Measurements from ENCODE around the gene C9orf153. TPM values are rescaled to one million over a fixed set of nuclear protein-coding genes. Genes with fewer than 3 reads are reported as not detected.

The C9orf153 gene
- total RNA-seq, 4 donors from 2014 or later: 0.17 to 0.87 TPM; not detected in 2

DNA sequence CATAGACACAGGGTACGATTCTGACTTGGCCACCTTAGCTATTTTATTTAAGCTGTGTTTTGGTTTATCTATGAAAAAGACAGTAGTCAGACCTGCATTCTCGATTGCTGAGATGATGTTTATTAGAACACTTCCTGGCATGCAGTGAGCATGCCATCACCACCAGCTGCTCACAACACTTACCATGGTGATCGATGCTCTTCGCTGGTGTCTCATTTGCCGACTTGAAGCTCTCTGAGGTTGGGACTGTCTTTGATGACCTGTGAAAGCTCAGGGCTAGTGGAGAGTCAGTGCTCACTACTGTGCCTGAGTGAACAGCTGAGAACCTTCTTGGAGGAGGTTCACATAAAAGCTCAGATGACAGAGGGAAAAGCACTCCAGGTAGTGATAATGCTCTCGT lies 4.4 kb upstream of the C9orf153 start:
- no peak for DNase-seq
- no peaks in the 10 kb centered on the region for H3K27me3 ChIP-seq
- H3K9me3 ChIP-seq: no peaks in the 10 kb centered on the region
- TF ChIP-seq, protein P1, sequence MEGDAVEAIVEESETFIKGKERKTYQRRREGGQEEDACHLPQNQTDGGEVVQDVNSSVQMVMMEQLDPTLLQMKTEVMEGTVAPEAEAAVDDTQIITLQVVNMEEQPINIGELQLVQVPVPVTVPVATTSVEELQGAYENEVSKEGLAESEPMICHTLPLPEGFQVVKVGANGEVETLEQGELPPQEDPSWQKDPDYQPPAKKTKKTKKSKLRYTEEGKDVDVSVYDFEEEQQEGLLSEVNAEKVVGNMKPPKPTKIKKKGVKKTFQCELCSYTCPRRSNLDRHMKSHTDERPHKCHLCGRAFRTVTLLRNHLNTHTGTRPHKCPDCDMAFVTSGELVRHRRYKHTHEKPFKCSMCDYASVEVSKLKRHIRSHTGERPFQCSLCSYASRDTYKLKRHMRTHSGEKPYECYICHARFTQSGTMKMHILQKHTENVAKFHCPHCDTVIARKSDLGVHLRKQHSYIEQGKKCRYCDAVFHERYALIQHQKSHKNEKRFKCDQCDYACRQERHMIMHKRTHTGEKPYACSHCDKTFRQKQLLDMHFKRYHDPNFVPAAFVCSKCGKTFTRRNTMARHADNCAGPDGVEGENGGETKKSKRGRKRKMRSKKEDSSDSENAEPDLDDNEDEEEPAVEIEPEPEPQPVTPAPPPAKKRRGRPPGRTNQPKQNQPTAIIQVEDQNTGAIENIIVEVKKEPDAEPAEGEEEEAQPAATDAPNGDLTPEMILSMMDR (IDR thresholded peaks at IDR 0.05 in 4 of 5, conservative IDR thresholded peaks at IDR 0.05 in 1 of 5): no peak
- TF ChIP-seq POLR2A (IDR thresholded peaks at IDR 0.05): no peak
- H3K36me3 ChIP-seq: peaks cover 0 to 29% of the 10 kb centered on the region in 2 donors
- no peak overlapping the region for H3K4me3 ChIP-seq
- H3K27ac ChIP-seq: no peak overlapping the region
- ATAC-seq: no peak
- H3K4me1 ChIP-seq: peaks cover 0 to 8% of the 10 kb centered on the region in 2 donors
- intact Hi-C loops (cut with DNase I; ENCODE audit: low total_unique reads) (no loop called here), in situ Hi-C loops (cut with MboI; ENCODE audit: low sequenced_read_pairs in 4 of 4) (no loop called here)

DNA sequence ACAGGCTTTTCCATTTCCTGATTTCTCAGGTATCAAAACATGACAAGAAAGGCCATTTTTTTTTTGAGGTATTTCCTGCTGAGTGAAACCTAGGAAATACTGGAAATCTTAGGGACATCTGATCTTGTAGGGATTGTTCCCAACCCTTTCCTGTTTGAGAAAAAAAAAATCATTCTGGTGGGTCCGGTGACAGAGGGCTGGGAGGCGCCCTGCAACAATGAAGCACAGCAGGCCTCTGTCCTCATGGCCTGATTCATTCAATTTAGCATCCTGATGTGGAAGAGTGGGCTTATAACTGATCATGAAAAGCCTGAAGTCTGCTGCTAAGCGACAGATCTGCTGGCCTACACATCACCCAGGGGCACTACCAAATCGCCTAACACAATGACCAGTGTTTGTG lies 3.0 kb upstream of the C9orf153 start:
- no peak for TF ChIP-seq POLR2A (IDR thresholded peaks at IDR 0.05)
- TF ChIP-seq, protein P1 (IDR thresholded peaks at IDR 0.05 in 4 of 5, conservative IDR thresholded peaks at IDR 0.05 in 1 of 5): no peak
- Histone ChIP-seq H3K4me1 (peaks cover 0 to 8% of the 10 kb centered on the region in 2 donors), H3K4me3 (no peak overlapping the region), H3K9me3 (no peaks in the 10 kb centered on the region), H3K36me3 (peaks cover 0 to 29% of the 10 kb centered on the region in 2 donors), H3K27ac (no peak overlapping the region), H3K27me3 (no peaks in the 10 kb centered on the region)
- no peak for ATAC-seq
- intact Hi-C loops (cut with DNase I; ENCODE audit: low total_unique reads): no loop called here
- in situ Hi-C loops (cut with MboI; ENCODE audit: low sequenced_read_pairs in 4 of 4): no loop called here
- DNase-seq: no peak

DNA sequence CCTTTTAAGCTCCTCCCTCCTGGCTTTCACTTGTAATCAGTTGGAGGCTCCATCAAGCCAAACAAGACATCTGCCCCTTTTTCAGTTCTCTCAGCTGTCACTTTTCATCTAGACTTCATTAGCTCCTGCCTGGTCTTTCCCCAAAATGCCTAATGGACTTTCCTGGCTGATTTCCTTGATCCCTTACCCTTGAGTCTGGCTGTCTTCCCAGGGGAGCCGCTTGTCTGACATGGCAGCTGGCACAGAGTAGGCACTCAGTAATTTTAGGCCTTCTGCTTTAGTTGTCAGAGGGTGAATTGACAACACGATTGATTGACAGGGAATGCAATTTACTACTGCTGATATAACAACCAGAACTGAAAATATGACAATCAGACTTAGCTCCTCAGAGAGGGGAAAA lies 2.1 kb downstream of the C9orf153 start:
- peaks cover 0 to 5% of the 10 kb centered on the region in 2 donors for H3K36me3 ChIP-seq
- ATAC-seq (no peak), DNase-seq (no peak)
- intact Hi-C loops (cut with DNase I; ENCODE audit: low total_unique reads): no loop called here
- no peaks in the 10 kb centered on the region for H3K27me3 ChIP-seq
- no peaks in the 10 kb centered on the region for H3K4me1 ChIP-seq
- in situ Hi-C loops (cut with MboI; ENCODE audit: low sequenced_read_pairs in 4 of 4): no loop called here
- no peak for TF ChIP-seq POLR2A (IDR thresholded peaks at IDR 0.05)
- TF ChIP-seq, protein P1 (IDR thresholded peaks at IDR 0.05 in 4 of 5, conservative IDR thresholded peaks at IDR 0.05 in 1 of 5): no peak
- H3K27ac ChIP-seq: no peak overlapping the region
- H3K9me3 ChIP-seq: no peaks in the 10 kb centered on the region
- H3K4me3 ChIP-seq: no peak overlapping the region

DNA sequence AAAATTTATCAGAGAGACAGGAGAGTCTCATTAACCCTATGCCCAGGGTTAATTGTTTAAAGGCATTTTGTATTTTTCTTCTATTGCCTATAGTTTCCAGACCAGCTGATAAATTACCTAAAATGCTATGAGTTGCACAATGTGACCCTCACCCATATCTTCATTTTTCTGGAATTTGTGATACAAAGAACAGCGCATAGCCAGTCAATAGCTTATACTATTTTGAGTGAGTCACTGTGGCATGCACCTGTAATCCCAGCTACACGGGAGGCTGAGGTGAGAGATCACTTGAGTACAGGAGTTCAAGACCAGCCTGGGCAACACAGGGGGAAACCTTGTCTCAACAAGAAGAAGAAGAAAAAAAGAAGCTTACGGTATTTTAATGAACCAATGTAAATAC lies 2.8 kb downstream of the C9orf153 start:
- Histone ChIP-seq H3K4me3 (no peak overlapping the region), H3K27ac (no peak overlapping the region), H3K27me3 (no peaks in the 10 kb centered on the region), H3K9me3 (no peaks in the 10 kb centered on the region), H3K4me1 (no peaks in the 10 kb centered on the region), H3K36me3 (no peaks in the 10 kb centered on the region)
- intact Hi-C loops (cut with DNase I; ENCODE audit: low total_unique reads) (no loop called here), in situ Hi-C loops (cut with MboI; ENCODE audit: low sequenced_read_pairs in 4 of 4) (no loop called here)
- DNase-seq (no peak), ATAC-seq (no peak)
- TF ChIP-seq, protein P1 (IDR thresholded peaks at IDR 0.05 in 4 of 5, conservative IDR thresholded peaks at IDR 0.05 in 1 of 5): no peak
- no peak for TF ChIP-seq POLR2A (IDR thresholded peaks at IDR 0.05)

DNA sequence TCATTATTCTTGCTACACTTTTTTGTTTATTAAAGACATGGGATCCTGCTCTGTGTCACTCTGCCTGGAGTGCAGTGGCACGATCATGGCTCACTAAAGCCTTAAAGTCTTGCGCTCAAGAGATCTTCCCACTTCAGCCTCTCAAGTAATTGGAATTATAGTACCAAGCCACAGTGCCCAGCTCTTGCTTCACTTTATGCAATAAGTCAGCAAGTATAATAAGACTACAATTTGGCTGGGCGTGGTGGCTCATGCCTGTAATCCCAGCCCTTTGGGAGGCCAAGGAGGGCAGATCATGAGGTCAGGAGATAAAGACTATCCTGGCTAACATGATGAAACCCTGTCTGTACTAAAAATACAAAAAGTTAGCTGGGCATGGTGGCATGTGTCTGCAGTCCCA lies 5.9 kb downstream of the C9orf153 start:
- no peak overlapping the region for H3K27ac ChIP-seq
- in situ Hi-C loops (cut with MboI; ENCODE audit: low sequenced_read_pairs in 4 of 4): no loop called here
- H3K27me3 ChIP-seq: no peaks in the 10 kb centered on the region
- no peaks in the 10 kb centered on the region for H3K36me3 ChIP-seq
- DNase-seq (peak in 1 of 2 donors; percentile 5), ATAC-seq (peak in 1 of 2 donors; percentile 89)
- intact Hi-C loops (cut with DNase I; ENCODE audit: low total_unique reads): no loop called here
- H3K4me1 ChIP-seq: no peaks in the 10 kb centered on the region
- H3K9me3 ChIP-seq: no peaks in the 10 kb centered on the region
- no peak overlapping the region for H3K4me3 ChIP-seq
- TF ChIP-seq POLR2A (IDR thresholded peaks at IDR 0.05): no peak

Data from gastrocnemius medialis (tissue), 4 donors.